SK-N-SH treated with all-trans-retinoic acid at 6 μM for 48 hours (cell line): Measurements from ENCODE around the gene TUT4.

Source experiments
- ATAC-seq: fragments of 200-7000 bp; cut with Tn5 transposase; 3 replicates; pipeline ENCODE4 v1.9.1; 2020; ENCODE audit warnings: mild to moderate bottlenecking, moderate library complexity
- ARNTL ChIP-seq: fragments of 450-650 bp; formaldehyde crosslinking; IDR thresholded peaks from 2 replicates; pipeline ENCODE4 v1.5.0; 2020; ENCODE audit warnings: low read depth, mild to moderate bottlenecking, moderate library complexity, borderline replicate concordance
- BACH2 ChIP-seq: fragments of 250-450 bp; sonication (Bioruptor Pico); IDR thresholded peaks from 2 replicates; pipeline ENCODE4 v1.9.0; 2021; ENCODE audit warnings: mild to moderate bottlenecking, borderline replicate concordance
- CSDC2 ChIP-seq: fragments of 250-450 bp; sonication (Bioruptor Pico); IDR thresholded peaks from 2 replicates; pipeline ENCODE4 v1.5.0; 2020; ENCODE audit warnings: mild to moderate bottlenecking, moderate library complexity
- ESRRG ChIP-seq: fragments of 250-450 bp; sonication (Bioruptor Pico); IDR thresholded peaks from 2 replicates; pipeline ENCODE4 v1.6.1; 2021; ENCODE audit warnings: mild to moderate bottlenecking
- GLIS3 ChIP-seq: fragments of 250-450 bp; sonication (Bioruptor Pico); IDR thresholded peaks from 2 replicates; pipeline ENCODE4 v1.5.0; 2020; ENCODE audit warnings: mild to moderate bottlenecking, moderate library complexity
- ISL1 ChIP-seq: fragments of 250-450 bp; sonication (Bioruptor Pico); IDR thresholded peaks from 2 replicates; pipeline ENCODE4 v2.1.2; 2022; ENCODE audit warnings: mild to moderate bottlenecking, moderate library complexity
- OSR1 ChIP-seq: fragments of 250-450 bp; sonication (Bioruptor Pico); IDR thresholded peaks from 2 replicates; pipeline ENCODE4 v1.8.0; 2022; ENCODE audit warnings: moderate library complexity, mild to moderate bottlenecking, inconsistent platforms
- PPARA ChIP-seq: fragments of 250-450 bp; sonication (Bioruptor Pico); IDR thresholded peaks from 2 replicates; pipeline ENCODE4 v1.5.0; 2020; ENCODE audit warnings: mild to moderate bottlenecking, borderline replicate concordance
- RARB ChIP-seq: fragments of 250-450 bp; sonication (Bioruptor Pico); IDR thresholded peaks from 2 replicates; pipeline ENCODE4 v1.8.0; 2021; ENCODE audit warnings: mild to moderate bottlenecking, moderate library complexity
- TOX ChIP-seq: fragments of 250-450 bp; sonication (Bioruptor Pico); IDR thresholded peaks from 2 replicates; pipeline ENCODE4 v1.8.0; 2021; ENCODE audit warnings: mild to moderate bottlenecking, moderate library complexity, borderline replicate concordance
- ZC3H10 ChIP-seq: fragments of 250-450 bp; sonication (Bioruptor Pico); IDR thresholded peaks from 2 replicates; pipeline ENCODE4 v1.5.1; 2021; ENCODE audit warnings: mild to moderate bottlenecking, moderate library complexity
- ZFP3 ChIP-seq: fragments of 250-450 bp; sonication (Bioruptor Pico); IDR thresholded peaks from 2 replicates; pipeline ENCODE4 v1.5.0; 2020; ENCODE audit warnings: mild to moderate bottlenecking, moderate library complexity
- ZFP30 ChIP-seq: fragments of 450-650 bp; formaldehyde crosslinking; IDR thresholded peaks from 2 replicates; pipeline ENCODE4 v1.5.0; 2022; ENCODE audit warnings: mild to moderate bottlenecking, moderate library complexity
- ZNF565 ChIP-seq: fragments of 450-650 bp; formaldehyde crosslinking; conservative IDR thresholded peaks from 2 replicates; pipeline ENCODE4 v1.5.0; 2020; ENCODE audit warnings: low read depth, mild to moderate bottlenecking, moderate library complexity
- ZNF70 ChIP-seq: fragments of 450-650 bp; formaldehyde crosslinking; IDR thresholded peaks from 2 replicates; pipeline ENCODE4 v1.5.0; 2020; ENCODE audit warnings: mild to moderate bottlenecking, moderate library complexity
- ZNF8 ChIP-seq: fragments of 450-650 bp; formaldehyde crosslinking; IDR thresholded peaks from 2 replicates; pipeline ENCODE4 v1.5.0; 2020; ENCODE audit warnings: mild to moderate bottlenecking, moderate library complexity
- TF ChIP-seq, protein P1 (sequence below): fragments of 250-450 bp; sonication (Bioruptor Pico); IDR thresholded peaks from 2 replicates; pipeline ENCODE4 v1.8.0; 2021; ENCODE audit warnings: low read depth, mild to moderate bottlenecking, moderate library complexity, borderline replicate concordance
- TF ChIP-seq, protein P2 (sequence below): fragments of 250-450 bp; sonication (Bioruptor Pico); IDR thresholded peaks from 2 replicates; pipeline ENCODE4 v1.5.0; 2020; ENCODE audit warnings: mild to moderate bottlenecking, moderate library complexity
- TF ChIP-seq, protein P3 (sequence below): fragments of 250-450 bp; sonication (Bioruptor Pico); IDR thresholded peaks from 2 replicates; pipeline ENCODE4 v1.5.1; 2021; ENCODE audit warnings: mild to moderate bottlenecking, moderate library complexity
- TF ChIP-seq, protein P4 (sequence below): fragments of 250-450 bp; sonication (Bioruptor Pico); IDR thresholded peaks from 2 replicates; pipeline ENCODE4 v1.8.0; 2020; ENCODE audit warnings: mild to moderate bottlenecking, moderate library complexity, borderline replicate concordance

Gene TUT4

DNA sequence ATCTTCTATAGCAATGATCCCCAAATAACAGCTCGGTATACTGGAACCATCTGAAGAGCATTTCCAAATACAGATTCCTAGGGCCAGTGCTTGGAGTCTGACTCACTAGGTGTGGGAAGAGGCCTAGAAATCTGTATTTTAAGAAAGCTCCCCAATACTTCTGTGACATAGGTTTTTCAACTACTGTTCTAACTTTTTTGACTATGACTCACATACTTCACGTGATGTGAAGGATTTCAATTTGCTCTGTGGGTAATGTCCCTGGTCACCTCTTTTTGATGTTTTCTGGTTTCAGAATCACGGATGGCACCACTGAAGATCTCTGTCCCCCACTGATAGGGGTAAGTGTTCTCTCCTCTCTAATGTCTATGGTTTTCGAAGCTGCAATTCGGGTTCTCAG lies 159.7 kb downstream of the TUT4 start:
- no peak for ATAC-seq
- TF ChIP-seq ZFP3 (CRISPR knock-in tag) (no peak), ZFP30 (CRISPR knock-in tag) (no peak), ZNF8 (CRISPR knock-in tag) (no peak), PPARA (no peak), CSDC2 (CRISPR knock-in tag) (no peak), ZC3H10 (CRISPR knock-in tag) (no peak), GLIS3 (CRISPR knock-in tag) (no peak), BACH2 (no peak), ARNTL (CRISPR knock-in tag) (no peak), ZNF565 (no peak), RARB (no peak), ESRRG (no peak)

DNA sequence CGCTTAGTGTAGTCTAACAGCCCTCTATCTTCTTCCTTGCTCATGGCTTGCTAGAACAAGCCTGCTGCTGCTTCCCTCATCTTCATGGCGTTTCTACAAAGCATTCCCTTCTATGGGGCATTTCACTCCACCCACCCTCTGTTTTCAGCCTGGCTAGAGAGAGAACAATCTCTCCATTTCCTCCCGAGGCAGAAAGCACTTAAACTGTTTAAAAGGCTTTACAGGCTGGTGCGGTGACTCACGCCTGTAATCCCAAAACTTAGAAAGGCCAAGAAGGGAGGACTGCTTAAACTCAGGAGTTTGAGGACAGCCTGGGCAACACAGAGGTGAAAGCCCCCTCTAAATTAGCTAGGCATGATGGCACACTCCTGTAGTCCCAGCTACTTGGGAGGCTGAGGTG lies 166.4 kb downstream of the TUT4 start:
- TF ChIP-seq ZFP30 (CRISPR knock-in tag), result no peak
- no peak for TF ChIP-seq ZNF8 (CRISPR knock-in tag)
- TF ChIP-seq ARNTL (CRISPR knock-in tag), result no peak
- no peak for TF ChIP-seq GLIS3 (CRISPR knock-in tag)
- TF ChIP-seq ZNF70, result no peak
- ATAC-seq, result no peak

DNA sequence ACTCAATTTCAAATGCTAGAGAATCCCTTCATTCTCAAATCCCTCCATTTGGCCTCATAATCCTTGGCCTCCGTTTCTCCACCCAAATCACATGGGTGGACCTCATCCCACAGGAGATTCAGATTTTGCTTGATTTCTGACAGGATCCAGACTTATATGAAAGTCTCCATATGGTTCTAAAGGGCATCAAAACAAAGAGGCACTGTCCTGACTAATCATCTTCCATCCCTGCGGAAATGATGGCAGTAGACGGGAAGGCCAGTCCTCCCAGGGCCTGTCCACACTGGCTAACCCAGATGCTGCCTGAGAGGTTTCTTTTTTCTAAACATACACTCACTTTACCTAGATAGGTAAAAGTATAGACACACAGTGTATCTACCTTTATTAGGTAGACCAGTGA lies 167.5 kb downstream of the TUT4 start:
- ATAC-seq, result no peak
- TF ChIP-seq ZC3H10 (CRISPR knock-in tag) (no peak), ZNF565 (no peak), ISL1 (CRISPR knock-in tag) (no peak), ZFP30 (CRISPR knock-in tag) (no peak), ZNF70 (no peak), CSDC2 (CRISPR knock-in tag) (no peak), BACH2 (no peak), PPARA (no peak), RARB (no peak), ZFP3 (CRISPR knock-in tag) (no peak), ZNF8 (CRISPR knock-in tag) (no peak), GLIS3 (CRISPR knock-in tag) (no peak), ARNTL (CRISPR knock-in tag) (no peak), TOX (CRISPR knock-in tag) (no peak), ESRRG (no peak), OSR1 (no peak)
- TF ChIP-seq, protein P1, sequence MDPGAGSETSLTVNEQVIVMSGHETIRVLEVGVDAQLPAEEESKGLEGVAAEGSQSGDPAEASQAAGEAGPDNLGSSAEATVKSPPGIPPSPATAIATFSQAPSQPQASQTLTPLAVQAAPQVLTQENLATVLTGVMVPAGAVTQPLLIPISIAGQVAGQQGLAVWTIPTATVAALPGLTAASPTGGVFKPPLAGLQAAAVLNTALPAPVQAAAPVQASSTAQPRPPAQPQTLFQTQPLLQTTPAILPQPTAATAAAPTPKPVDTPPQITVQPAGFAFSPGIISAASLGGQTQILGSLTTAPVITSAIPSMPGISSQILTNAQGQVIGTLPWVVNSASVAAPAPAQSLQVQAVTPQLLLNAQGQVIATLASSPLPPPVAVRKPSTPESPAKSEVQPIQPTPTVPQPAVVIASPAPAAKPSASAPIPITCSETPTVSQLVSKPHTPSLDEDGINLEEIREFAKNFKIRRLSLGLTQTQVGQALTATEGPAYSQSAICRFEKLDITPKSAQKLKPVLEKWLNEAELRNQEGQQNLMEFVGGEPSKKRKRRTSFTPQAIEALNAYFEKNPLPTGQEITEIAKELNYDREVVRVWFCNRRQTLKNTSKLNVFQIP (CRISPR knock-in tag), result no peak
- TF ChIP-seq, protein P2, sequence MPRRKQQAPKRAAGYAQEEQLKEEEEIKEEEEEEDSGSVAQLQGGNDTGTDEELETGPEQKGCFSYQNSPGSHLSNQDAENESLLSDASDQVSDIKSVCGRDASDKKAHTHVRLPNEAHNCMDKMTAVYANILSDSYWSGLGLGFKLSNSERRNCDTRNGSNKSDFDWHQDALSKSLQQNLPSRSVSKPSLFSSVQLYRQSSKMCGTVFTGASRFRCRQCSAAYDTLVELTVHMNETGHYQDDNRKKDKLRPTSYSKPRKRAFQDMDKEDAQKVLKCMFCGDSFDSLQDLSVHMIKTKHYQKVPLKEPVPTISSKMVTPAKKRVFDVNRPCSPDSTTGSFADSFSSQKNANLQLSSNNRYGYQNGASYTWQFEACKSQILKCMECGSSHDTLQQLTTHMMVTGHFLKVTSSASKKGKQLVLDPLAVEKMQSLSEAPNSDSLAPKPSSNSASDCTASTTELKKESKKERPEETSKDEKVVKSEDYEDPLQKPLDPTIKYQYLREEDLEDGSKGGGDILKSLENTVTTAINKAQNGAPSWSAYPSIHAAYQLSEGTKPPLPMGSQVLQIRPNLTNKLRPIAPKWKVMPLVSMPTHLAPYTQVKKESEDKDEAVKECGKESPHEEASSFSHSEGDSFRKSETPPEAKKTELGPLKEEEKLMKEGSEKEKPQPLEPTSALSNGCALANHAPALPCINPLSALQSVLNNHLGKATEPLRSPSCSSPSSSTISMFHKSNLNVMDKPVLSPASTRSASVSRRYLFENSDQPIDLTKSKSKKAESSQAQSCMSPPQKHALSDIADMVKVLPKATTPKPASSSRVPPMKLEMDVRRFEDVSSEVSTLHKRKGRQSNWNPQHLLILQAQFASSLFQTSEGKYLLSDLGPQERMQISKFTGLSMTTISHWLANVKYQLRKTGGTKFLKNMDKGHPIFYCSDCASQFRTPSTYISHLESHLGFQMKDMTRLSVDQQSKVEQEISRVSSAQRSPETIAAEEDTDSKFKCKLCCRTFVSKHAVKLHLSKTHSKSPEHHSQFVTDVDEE (CRISPR knock-in tag), result no peak
- TF ChIP-seq, protein P3, sequence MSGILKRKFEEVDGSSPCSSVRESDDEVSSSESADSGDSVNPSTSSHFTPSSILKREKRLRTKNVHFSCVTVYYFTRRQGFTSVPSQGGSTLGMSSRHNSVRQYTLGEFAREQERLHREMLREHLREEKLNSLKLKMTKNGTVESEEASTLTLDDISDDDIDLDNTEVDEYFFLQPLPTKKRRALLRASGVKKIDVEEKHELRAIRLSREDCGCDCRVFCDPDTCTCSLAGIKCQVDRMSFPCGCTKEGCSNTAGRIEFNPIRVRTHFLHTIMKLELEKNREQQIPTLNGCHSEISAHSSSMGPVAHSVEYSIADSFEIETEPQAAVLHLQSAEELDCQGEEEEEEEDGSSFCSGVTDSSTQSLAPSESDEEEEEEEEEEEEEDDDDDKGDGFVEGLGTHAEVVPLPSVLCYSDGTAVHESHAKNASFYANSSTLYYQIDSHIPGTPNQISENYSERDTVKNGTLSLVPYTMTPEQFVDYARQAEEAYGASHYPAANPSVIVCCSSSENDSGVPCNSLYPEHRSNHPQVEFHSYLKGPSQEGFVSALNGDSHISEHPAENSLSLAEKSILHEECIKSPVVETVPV (CRISPR knock-in tag), result no peak
- TF ChIP-seq, protein P4, sequence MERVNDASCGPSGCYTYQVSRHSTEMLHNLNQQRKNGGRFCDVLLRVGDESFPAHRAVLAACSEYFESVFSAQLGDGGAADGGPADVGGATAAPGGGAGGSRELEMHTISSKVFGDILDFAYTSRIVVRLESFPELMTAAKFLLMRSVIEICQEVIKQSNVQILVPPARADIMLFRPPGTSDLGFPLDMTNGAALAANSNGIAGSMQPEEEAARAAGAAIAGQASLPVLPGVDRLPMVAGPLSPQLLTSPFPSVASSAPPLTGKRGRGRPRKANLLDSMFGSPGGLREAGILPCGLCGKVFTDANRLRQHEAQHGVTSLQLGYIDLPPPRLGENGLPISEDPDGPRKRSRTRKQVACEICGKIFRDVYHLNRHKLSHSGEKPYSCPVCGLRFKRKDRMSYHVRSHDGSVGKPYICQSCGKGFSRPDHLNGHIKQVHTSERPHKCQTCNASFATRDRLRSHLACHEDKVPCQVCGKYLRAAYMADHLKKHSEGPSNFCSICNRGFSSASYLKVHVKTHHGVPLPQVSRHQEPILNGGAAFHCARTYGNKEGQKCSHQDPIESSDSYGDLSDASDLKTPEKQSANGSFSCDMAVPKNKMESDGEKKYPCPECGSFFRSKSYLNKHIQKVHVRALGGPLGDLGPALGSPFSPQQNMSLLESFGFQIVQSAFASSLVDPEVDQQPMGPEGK (CRISPR knock-in tag), result no peak
